IPS-18c (cell line): ENCODE results near the gene KCNH4.
A peak's percentile ranks its signal among the peaks of the same experiment; 100 is the strongest.
"Not testable (repeated sequence)": the region's sequence is repeated elsewhere in the genome, so short reads cannot be mapped to it uniquely, and the experiment has no call there.

Source experiments
- H3K4me3 ChIP-seq: 2 replicates; pipeline ENCODE4 v1.7.0; 2013; ENCODE audit warnings: low read depth, mild to moderate bottlenecking, low read length, moderate library complexity; ENCODE audit not compliant: insufficient read depth
- H3K9me3 ChIP-seq: one replicate; pipeline ENCODE4 v1.6.1; 2013; ENCODE audit warnings: mild to moderate bottlenecking, low read length, moderate library complexity; ENCODE audit not compliant: control insufficient read depth, insufficient read depth

The KCNH4 gene

GRCh38 chr17:42180922-42181850 lies at the start of gene KCNH4:
Gene KCNH4, minus strand, starts transcription at chr17:42181142. Its CDS starts 197 bp downstream, at chr17:42180945.
- H3K4me3 ChIP-seq, result peak within 1 kb of the TSS; percentile 71

GRCh38 chr17:42230225-42230624 lies 49.3 kb upstream of the KCNH4 start:
- Histone ChIP-seq H3K9me3 (no peaks in the 10 kb centered on the region), H3K4me3 (no peak overlapping the region)

More at GRCh38 chr17:42180922-42181850, at the start of gene KCNH4:
- no peaks in the 10 kb centered on the region for H3K9me3 ChIP-seq

- Histone ChIP-seq H3K4me3 (no peak overlapping the region), H3K9me3 (no peaks in the 10 kb centered on the region)
These were observed 47.1 kb upstream of the KCNH4 start for GRCh38 chr17:42227849-42228700.

- Histone ChIP-seq H3K4me3 (no peak overlapping the region), H3K9me3 (no peaks in the 10 kb centered on the region)
These were observed 44.7 kb upstream of the KCNH4 start for GRCh38 chr17:42225646-42226045.

- H3K9me3 ChIP-seq, result no peaks in the 10 kb centered on the region
- no peak overlapping the region for H3K4me3 ChIP-seq
These were observed 43.7 kb upstream of the KCNH4 start for GRCh38 chr17:42224651-42225050.

GRCh38 chr17:42221886-42222745 lies 41.2 kb upstream of the KCNH4 start:
- no peaks in the 10 kb centered on the region for H3K9me3 ChIP-seq

GRCh38 chr17:42219280-42219679 lies 38.3 kb upstream of the KCNH4 start:
- H3K4me3 ChIP-seq, H3K9me3 ChIP-seq: not testable (repeated sequence)

More at GRCh38 chr17:42221886-42222745, 41.2 kb upstream of the KCNH4 start:
- H3K4me3 ChIP-seq, result no peak overlapping the region

- no peaks in the 10 kb centered on the region for H3K9me3 ChIP-seq
- no peak overlapping the region for H3K4me3 ChIP-seq
These were observed 33.2 kb upstream of the KCNH4 start for GRCh38 chr17:42214156-42214555.

- H3K9me3 ChIP-seq, result no peaks in the 10 kb centered on the region
- no peak overlapping the region for H3K4me3 ChIP-seq
These were observed 31.4 kb upstream of the KCNH4 start for GRCh38 chr17:42212382-42212781.

- not testable (repeated sequence) for H3K9me3 ChIP-seq, H3K4me3 ChIP-seq
These were observed 31.0 kb upstream of the KCNH4 start for GRCh38 chr17:42211921-42212341.

GRCh38 chr17:42210046-42210445 lies 29.1 kb upstream of the KCNH4 start:
- no peak overlapping the region for H3K4me3 ChIP-seq
- H3K9me3 ChIP-seq, result no peaks in the 10 kb centered on the region

- H3K9me3 ChIP-seq, H3K4me3 ChIP-seq: not testable (repeated sequence)
These were observed 25.2 kb upstream of the KCNH4 start for GRCh38 chr17:42206153-42206612.

- no peak overlapping the region for H3K4me3 ChIP-seq
- H3K9me3 ChIP-seq, result no peaks in the 10 kb centered on the region
These were observed 22.4 kb upstream of the KCNH4 start for GRCh38 chr17:42203354-42203753.

GRCh38 chr17:42202696-42203095 lies 21.8 kb upstream of the KCNH4 start:
- H3K9me3 ChIP-seq, result no peaks in the 10 kb centered on the region
- no peak overlapping the region for H3K4me3 ChIP-seq

GRCh38 chr17:42202159-42202558 lies 21.2 kb upstream of the KCNH4 start:
- H3K9me3 ChIP-seq, result no peaks in the 10 kb centered on the region
- no peak overlapping the region for H3K4me3 ChIP-seq

- Histone ChIP-seq H3K9me3 (no peaks in the 10 kb centered on the region), H3K4me3 (no peak overlapping the region)
These were observed 20.5 kb upstream of the KCNH4 start for GRCh38 chr17:42201458-42201772.
